ENCODE measurements around the gene PAM16. TPM values are rescaled to one million over a fixed set of nuclear protein-coding genes. Genes with fewer than 3 reads are reported as not detected.

The PAM16 gene
- total RNA-seq, 1 donor: 20.2 TPM

GRCh38 chr16:4386951-4387565 is 35.9 kb upstream of the PAM16 start:
- DNase-seq (ENCODE audit: low read depth): peak; percentile 69
- no peak overlapping the region for H3K4me3 ChIP-seq (ENCODE audit: low read depth, low read length)
- TF ChIP-seq CTCF (IDR thresholded peaks at IDR 0.05; ENCODE audit: insufficient read depth, low read length): no peak

DNA sequence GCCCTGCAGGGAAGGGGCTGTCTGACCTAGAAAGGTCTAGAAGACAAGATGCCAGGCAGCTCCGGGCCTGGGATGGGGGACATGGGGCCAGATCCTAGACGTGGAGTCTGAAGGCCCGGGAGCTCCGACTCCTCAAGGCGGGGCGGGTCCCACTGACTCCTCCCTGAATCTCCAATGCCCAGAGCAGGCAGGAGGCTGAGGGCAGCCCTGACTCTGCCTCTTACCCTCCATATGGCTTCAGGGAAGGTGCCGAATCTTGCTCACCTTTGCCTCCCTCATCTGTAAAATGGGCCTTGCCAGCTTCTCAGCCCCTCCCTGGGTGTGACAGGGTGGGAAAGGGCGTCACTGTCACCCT is 35.3 kb upstream of the PAM16 start:
- no peak for TF ChIP-seq CTCF (IDR thresholded peaks at IDR 0.05; ENCODE audit: insufficient read depth, low read length)
- DNase-seq (ENCODE audit: low read depth): peak; percentile 61
- H3K4me3 ChIP-seq (ENCODE audit: low read depth, low read length): no peak overlapping the region

GRCh38 chr16:4385789-4386450 is 34.8 kb upstream of the PAM16 start:
- no peak for TF ChIP-seq CTCF (IDR thresholded peaks at IDR 0.05; ENCODE audit: insufficient read depth, low read length)
- no peak overlapping the region for H3K4me3 ChIP-seq (ENCODE audit: low read depth, low read length)
- peak; percentile 42 for DNase-seq (ENCODE audit: low read depth)

DNA sequence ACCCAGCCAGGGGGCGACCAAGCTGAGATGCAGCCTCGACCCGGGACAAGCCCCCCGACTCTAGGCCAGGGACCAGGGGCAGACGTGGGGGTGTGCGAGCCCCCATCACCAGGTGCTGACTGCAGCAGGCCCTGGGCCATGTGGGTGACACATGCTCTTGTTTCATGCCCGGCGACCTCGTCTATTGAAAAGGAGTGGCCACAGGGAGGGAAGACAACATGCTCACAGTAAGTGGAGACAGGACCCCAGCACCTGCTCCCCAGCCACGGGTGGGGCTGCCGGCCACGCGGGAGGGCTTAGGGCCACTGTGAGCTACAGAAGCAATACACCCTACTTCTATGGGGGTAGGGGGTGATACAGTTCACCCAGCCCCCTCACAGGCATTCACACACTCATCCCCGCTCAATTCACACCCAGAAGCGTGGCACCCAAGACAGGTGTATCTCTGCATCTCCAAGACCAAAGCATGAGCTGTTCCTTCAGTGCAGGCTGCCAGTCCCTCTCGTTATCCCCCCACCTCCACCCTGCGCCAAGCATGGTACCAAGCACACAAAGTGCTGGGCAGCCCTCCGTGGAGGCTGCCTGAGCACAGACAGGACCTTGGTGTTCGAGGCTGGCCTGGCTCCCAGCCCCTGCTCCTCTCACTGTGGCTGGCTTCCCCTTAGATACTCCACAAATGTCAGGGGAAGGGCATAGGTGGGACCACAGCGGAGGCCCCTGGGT is 34.1 kb upstream of the PAM16 start:
- TF ChIP-seq CTCF (IDR thresholded peaks at IDR 0.05; ENCODE audit: insufficient read depth, low read length): no peak
- H3K4me3 ChIP-seq (ENCODE audit: low read depth, low read length): no peak overlapping the region
- DNase-seq (ENCODE audit: low read depth): no peak

GRCh38 chr16:4384509-4384942 is 33.4 kb upstream of the PAM16 start:
- TF ChIP-seq CTCF (IDR thresholded peaks at IDR 0.05; ENCODE audit: insufficient read depth, low read length): no peak
- no peak overlapping the region for H3K4me3 ChIP-seq (ENCODE audit: low read depth, low read length)
- DNase-seq (ENCODE audit: low read depth): peak; percentile 74

GRCh38 chr16:4383591-4384444 is 32.7 kb upstream of the PAM16 start:
- no peak for DNase-seq (ENCODE audit: low read depth)
- no peak for TF ChIP-seq CTCF (IDR thresholded peaks at IDR 0.05; ENCODE audit: insufficient read depth, low read length)
- H3K4me3 ChIP-seq (ENCODE audit: low read depth, low read length): no peak overlapping the region
